Transverse colon (tissue), 4 donors: ENCODE measurements around the gene ARHGEF37.
A peak's percentile ranks its signal among the peaks of the same experiment; 100 is the strongest.

Experiments
- CTCF ChIP-seq, 5 experiments: fragments of 200-600 bp in 3 of 5; fragments of 450-650 bp in 2 of 5; sonication (generic) in 3 of 5; IDR thresholded peaks; 1 replicate in 2 of 5; 2 replicates in 3 of 5; pipeline ENCODE4 v1.5.1; 2016 to 2017; ENCODE audit warnings: antibody characterized with exemption in 5 of 5, inconsistent platforms in 3 of 5, mild to moderate bottlenecking in 2 of 5, moderate library complexity in 1 of 5
- POLR2AphosphoS5 ChIP-seq, 3 donors: sonication (generic); formaldehyde crosslinking; IDR thresholded peaks; one replicate each; pipeline ENCODE4 v1.6.1; 2016; ENCODE audit warnings: antibody characterized with exemption in 3 of 3

GRCh38 chr5:149552038-149552494, 29.2 kb upstream of the ARHGEF37 start:
- TF ChIP-seq CTCF (IDR thresholded peaks at IDR 0.05) (peak in 2 of 5 experiments; percentile 7 to 47), POLR2AphosphoS5 (IDR thresholded peaks at IDR 0.05) (no peak)
